Measurements from ENCODE around the gene CLDN6.
A peak's percentile ranks its signal among the peaks of the same experiment; 100 is the strongest.

Gene CLDN6

DNA sequence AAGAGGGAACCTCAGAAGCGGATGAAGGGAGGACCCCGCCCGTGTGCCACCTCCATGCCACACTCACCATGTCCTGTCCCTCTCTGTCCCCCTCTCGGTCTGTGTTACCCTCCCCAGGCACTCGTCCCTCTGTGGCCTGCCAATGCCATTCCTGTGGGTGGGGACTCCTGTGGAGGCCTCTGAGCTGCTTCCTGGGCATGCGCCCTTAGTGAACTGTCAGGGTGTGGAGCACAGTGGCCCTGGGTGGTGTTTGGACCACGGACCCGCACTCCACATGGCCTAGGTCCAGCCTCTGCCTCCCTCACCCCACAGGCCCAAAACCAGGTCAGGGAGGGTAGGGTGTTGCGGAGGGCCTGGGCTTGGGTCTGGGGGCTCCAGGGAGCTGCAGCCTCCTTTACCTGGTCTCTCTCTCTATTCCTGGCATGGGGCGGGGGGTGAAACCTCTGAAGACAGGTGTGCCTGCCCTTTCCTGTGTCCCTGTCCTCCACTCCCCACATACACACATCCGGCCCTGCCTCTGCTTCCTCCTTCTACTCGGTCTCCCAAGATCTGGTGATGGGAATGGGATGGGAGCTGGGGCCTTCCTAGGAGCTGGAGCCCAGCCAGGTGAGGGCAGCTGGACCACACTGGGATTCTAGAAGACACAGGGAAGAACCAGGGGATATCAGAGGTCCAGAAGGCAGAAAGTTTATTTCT, 26.3 kb downstream of the CLDN6 start:
- Histone ChIP-seq H3K27ac (ENCODE audit: low read length) (no peak overlapping the region), H3K27me3 (ENCODE audit: control insufficient read depth, insufficient read depth, low read length) (no peaks in the 10 kb centered on the region), H3K36me3 (ENCODE audit: control insufficient read depth, low read depth, low read length) (no peaks in the 10 kb centered on the region), H3K9ac (ENCODE audit: low read length) (no peak overlapping the region), H3K9me3 (ENCODE audit: control insufficient read depth, low read depth, low read length) (no peaks in the 10 kb centered on the region), H3K4me1 (ENCODE audit: control insufficient read depth, low read depth, low read length) (peaks cover 8% of the 10 kb centered on the region), H3K4me3 (ENCODE audit: low read length) (no peak overlapping the region)

GRCh38 chr16:2990891-2991290, 27.1 kb downstream of the CLDN6 start:
- Histone ChIP-seq H3K9me3 (ENCODE audit: control insufficient read depth, low read depth, low read length) (no peaks in the 10 kb centered on the region), H3K27me3 (ENCODE audit: control insufficient read depth, insufficient read depth, low read length) (no peaks in the 10 kb centered on the region), H3K4me3 (ENCODE audit: low read length) (no peak overlapping the region), H3K4me1 (ENCODE audit: control insufficient read depth, low read depth, low read length) (peaks cover 8% of the 10 kb centered on the region), H3K9ac (ENCODE audit: low read length) (no peak overlapping the region), H3K27ac (ENCODE audit: low read length) (no peak overlapping the region), H3K36me3 (ENCODE audit: control insufficient read depth, low read depth, low read length) (no peaks in the 10 kb centered on the region)

GRCh38 chr16:2988590-2989099, 29.3 kb downstream of the CLDN6 start:
- Histone ChIP-seq H3K4me3 (ENCODE audit: low read length) (no peak overlapping the region), H3K27me3 (ENCODE audit: control insufficient read depth, insufficient read depth, low read length) (no peaks in the 10 kb centered on the region), H3K9me3 (ENCODE audit: control insufficient read depth, low read depth, low read length) (no peaks in the 10 kb centered on the region), H3K36me3 (ENCODE audit: control insufficient read depth, low read depth, low read length) (no peaks in the 10 kb centered on the region), H3K9ac (ENCODE audit: low read length) (no peak overlapping the region), H3K27ac (ENCODE audit: low read length) (no peak overlapping the region), H3K4me1 (ENCODE audit: control insufficient read depth, low read depth, low read length) (peaks cover 8% of the 10 kb centered on the region)

DNA sequence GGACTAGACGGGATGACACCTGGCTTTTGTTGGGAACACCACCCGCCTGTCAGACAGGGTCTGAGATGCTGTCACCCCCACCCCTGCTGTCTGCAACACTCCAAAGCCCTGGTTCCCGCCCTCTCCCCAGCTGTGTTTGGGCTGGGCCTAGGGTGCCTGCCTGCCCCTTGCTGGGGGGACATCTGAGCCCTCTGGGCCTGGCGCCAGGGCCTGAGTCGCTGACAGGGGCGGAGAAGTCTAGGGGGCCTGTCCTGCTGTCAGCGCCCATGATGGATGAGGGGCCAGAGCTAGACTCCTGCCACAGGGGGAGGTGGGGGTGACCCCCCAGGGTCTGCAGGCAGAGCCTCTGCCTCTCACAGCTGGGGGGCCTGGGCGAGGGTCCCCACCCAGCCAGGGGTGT, 30.1 kb downstream of the CLDN6 start:
- peaks cover 8% of the 10 kb centered on the region for H3K4me1 ChIP-seq (ENCODE audit: control insufficient read depth, low read depth, low read length)
- no peaks in the 10 kb centered on the region for H3K27me3 ChIP-seq (ENCODE audit: control insufficient read depth, insufficient read depth, low read length)
- H3K36me3 ChIP-seq (ENCODE audit: control insufficient read depth, low read depth, low read length): no peaks in the 10 kb centered on the region
- no peak overlapping the region for H3K4me3 ChIP-seq (ENCODE audit: low read length)
- no peak overlapping the region for H3K9ac ChIP-seq (ENCODE audit: low read length)
- H3K9me3 ChIP-seq (ENCODE audit: control insufficient read depth, low read depth, low read length): no peaks in the 10 kb centered on the region
- H3K27ac ChIP-seq (ENCODE audit: low read length): no peak overlapping the region

- Histone ChIP-seq H3K27me3 (ENCODE audit: control insufficient read depth, insufficient read depth, low read length) (no peaks in the 10 kb centered on the region), H3K36me3 (ENCODE audit: control insufficient read depth, low read depth, low read length) (no peaks in the 10 kb centered on the region), H3K4me3 (ENCODE audit: low read length) (no peak overlapping the region), H3K9me3 (ENCODE audit: control insufficient read depth, low read depth, low read length) (no peaks in the 10 kb centered on the region), H3K9ac (ENCODE audit: low read length) (no peak overlapping the region), H3K4me1 (ENCODE audit: control insufficient read depth, low read depth, low read length) (peaks cover 10% of the 10 kb centered on the region), H3K27ac (ENCODE audit: low read length) (no peak overlapping the region)
These were observed 30.7 kb downstream of the CLDN6 start for GRCh38 chr16:2987286-2987685.

DNA sequence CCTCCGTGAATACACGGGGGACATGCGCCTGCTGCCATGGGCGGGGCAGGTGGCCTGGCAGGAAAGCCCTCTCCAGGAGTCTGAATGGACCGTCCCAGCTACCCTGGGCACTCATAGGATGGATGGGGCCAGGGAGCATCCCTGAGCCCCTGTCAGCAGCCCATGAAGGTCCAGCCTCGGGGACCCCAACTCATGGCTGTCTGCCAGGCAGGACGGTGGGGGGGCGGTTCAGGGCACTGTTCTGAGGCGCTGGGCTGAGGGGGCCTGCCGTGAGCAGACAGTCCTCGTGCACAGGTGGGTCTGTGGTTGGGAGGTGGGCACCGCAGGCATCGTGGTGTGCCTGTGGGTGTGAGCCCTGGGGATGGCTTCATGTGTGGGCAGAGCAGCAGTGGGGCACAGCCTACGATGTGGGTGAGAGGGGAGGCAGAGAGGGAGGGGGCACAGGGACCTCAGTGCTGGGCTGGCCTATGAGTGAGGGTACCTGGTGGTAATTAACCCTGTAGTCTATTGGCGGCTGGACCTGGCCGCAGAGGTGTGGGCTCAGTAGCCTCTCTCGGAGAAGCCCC, 31.3 kb downstream of the CLDN6 start:
- no peaks in the 10 kb centered on the region for H3K27me3 ChIP-seq (ENCODE audit: control insufficient read depth, insufficient read depth, low read length)
- no peak overlapping the region for H3K27ac ChIP-seq (ENCODE audit: low read length)
- no peaks in the 10 kb centered on the region for H3K36me3 ChIP-seq (ENCODE audit: control insufficient read depth, low read depth, low read length)
- no peak overlapping the region for H3K9ac ChIP-seq (ENCODE audit: low read length)
- H3K9me3 ChIP-seq (ENCODE audit: control insufficient read depth, low read depth, low read length): no peaks in the 10 kb centered on the region
- no peak overlapping the region for H3K4me3 ChIP-seq (ENCODE audit: low read length)
- H3K4me1 ChIP-seq (ENCODE audit: control insufficient read depth, low read depth, low read length): peaks cover 16% of the 10 kb centered on the region

- Histone ChIP-seq H3K36me3 (ENCODE audit: control insufficient read depth, low read depth, low read length) (no peaks in the 10 kb centered on the region), H3K9me3 (ENCODE audit: control insufficient read depth, low read depth, low read length) (no peaks in the 10 kb centered on the region), H3K27ac (ENCODE audit: low read length) (no peak overlapping the region), H3K9ac (ENCODE audit: low read length) (no peak overlapping the region), H3K4me1 (ENCODE audit: control insufficient read depth, low read depth, low read length) (peaks cover 21% of the 10 kb centered on the region), H3K4me3 (ENCODE audit: low read length) (no peak overlapping the region), H3K27me3 (ENCODE audit: control insufficient read depth, insufficient read depth, low read length) (no peaks in the 10 kb centered on the region)
These were observed 32.1 kb downstream of the CLDN6 start for GRCh38 chr16:2985893-2986355.

- Histone ChIP-seq H3K27ac (ENCODE audit: low read length) (no peak overlapping the region), H3K4me1 (ENCODE audit: control insufficient read depth, low read depth, low read length) (peaks cover 19% of the 10 kb centered on the region), H3K36me3 (ENCODE audit: control insufficient read depth, low read depth, low read length) (no peaks in the 10 kb centered on the region), H3K27me3 (ENCODE audit: control insufficient read depth, insufficient read depth, low read length) (no peaks in the 10 kb centered on the region), H3K9ac (ENCODE audit: low read length) (no peak overlapping the region), H3K4me3 (ENCODE audit: low read length) (no peak overlapping the region), H3K9me3 (ENCODE audit: control insufficient read depth, low read depth, low read length) (no peaks in the 10 kb centered on the region)
These were observed 32.5 kb downstream of the CLDN6 start for GRCh38 chr16:2985462-2985861.

DNA sequence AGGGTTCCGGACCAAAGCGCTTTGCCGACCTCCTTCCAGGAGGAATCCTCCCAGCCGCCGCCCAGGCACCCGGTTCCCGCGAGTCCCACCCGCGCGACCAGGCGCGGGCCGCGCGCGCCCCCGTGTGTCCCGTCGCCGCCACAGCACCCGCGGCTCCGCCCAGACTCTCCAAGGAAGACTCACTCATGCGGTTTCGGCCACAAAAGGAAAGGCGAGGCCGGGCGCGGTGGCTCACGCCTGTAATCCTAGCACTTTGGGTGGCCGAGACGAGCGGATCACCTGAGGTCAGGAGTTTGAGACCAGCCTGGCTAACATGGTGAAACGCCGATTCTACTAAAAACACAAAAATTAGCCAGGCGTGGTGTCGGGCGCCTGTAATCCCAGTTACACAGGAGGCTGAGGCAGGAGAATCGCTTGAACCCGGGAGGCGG, 34.3 kb downstream of the CLDN6 start:
- no peak overlapping the region for H3K27ac ChIP-seq (ENCODE audit: low read length)
- no peaks in the 10 kb centered on the region for H3K27me3 ChIP-seq (ENCODE audit: control insufficient read depth, insufficient read depth, low read length)
- no peaks in the 10 kb centered on the region for H3K9me3 ChIP-seq (ENCODE audit: control insufficient read depth, low read depth, low read length)
- H3K4me1 ChIP-seq (ENCODE audit: control insufficient read depth, low read depth, low read length): peaks cover 13% of the 10 kb centered on the region
- no peaks in the 10 kb centered on the region for H3K36me3 ChIP-seq (ENCODE audit: control insufficient read depth, low read depth, low read length)
- H3K4me3 ChIP-seq (ENCODE audit: low read length): no peak overlapping the region
- no peak overlapping the region for H3K9ac ChIP-seq (ENCODE audit: low read length)

DNA sequence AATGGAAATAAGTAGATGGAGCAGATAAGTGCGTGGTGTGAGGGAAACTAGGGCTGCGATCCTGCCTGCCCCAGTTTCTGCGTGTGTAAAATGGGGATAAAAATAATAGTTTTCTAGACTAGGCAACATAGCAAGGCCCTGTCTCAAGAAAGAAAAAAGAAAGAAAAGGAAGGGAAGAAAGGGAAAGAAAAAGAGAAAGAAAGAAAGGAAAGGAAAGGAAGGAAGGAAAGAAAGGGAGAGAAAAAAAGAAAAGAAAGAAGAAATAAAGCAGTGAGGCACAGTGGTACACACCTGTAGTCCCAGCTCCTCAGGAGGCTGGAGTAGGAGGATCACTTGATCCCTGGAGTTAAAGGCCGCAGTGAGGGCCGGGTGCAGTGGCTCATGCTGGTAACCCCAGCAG, 35.6 kb downstream of the CLDN6 start:
- no peaks in the 10 kb centered on the region for H3K9me3 ChIP-seq (ENCODE audit: control insufficient read depth, low read depth, low read length)
- peaks cover 13% of the 10 kb centered on the region for H3K4me1 ChIP-seq (ENCODE audit: control insufficient read depth, low read depth, low read length)
- H3K27ac ChIP-seq (ENCODE audit: low read length): no peak overlapping the region
- no peaks in the 10 kb centered on the region for H3K36me3 ChIP-seq (ENCODE audit: control insufficient read depth, low read depth, low read length)
- H3K9ac ChIP-seq (ENCODE audit: low read length): no peak overlapping the region
- no peaks in the 10 kb centered on the region for H3K27me3 ChIP-seq (ENCODE audit: control insufficient read depth, insufficient read depth, low read length)
- H3K4me3 ChIP-seq (ENCODE audit: low read length): no peak overlapping the region

- Histone ChIP-seq H3K9ac (ENCODE audit: low read length) (peak overlapping the region; percentile 81), H3K27ac (ENCODE audit: low read length) (peak overlapping the region; percentile 43), H3K36me3 (ENCODE audit: control insufficient read depth, low read depth, low read length) (no peaks in the 10 kb centered on the region), H3K4me1 (ENCODE audit: control insufficient read depth, low read depth, low read length) (peaks cover 13% of the 10 kb centered on the region), H3K27me3 (ENCODE audit: control insufficient read depth, insufficient read depth, low read length) (no peaks in the 10 kb centered on the region), H3K9me3 (ENCODE audit: control insufficient read depth, low read depth, low read length) (no peaks in the 10 kb centered on the region), H3K4me3 (ENCODE audit: low read length) (peak overlapping the region; percentile 80)
These were observed 36.1 kb downstream of the CLDN6 start for GRCh38 chr16:2981899-2982250.
